Measurements from ENCODE around the gene PLEKHB1. TPM values are rescaled to one million over a fixed set of nuclear protein-coding genes. Genes with fewer than 3 reads are reported as not detected.

Gene PLEKHB1
- polyA plus RNA-seq, 1 donor from 2014 or later = 0.25 TPM

GRCh38 chr11:73648121-73648520 is 1.7 kb downstream of the PLEKHB1 start:
- no peaks in the 10 kb centered on the region for H3K9me2 ChIP-seq (ENCODE audit: insufficient read depth, low read length)
- H3K4me2 ChIP-seq (ENCODE audit: low read length) = no peak overlapping the region

GRCh38 chr11:73648571-73649046 is 2.2 kb downstream of the PLEKHB1 start:
- no peaks in the 10 kb centered on the region for H3K9me2 ChIP-seq (ENCODE audit: insufficient read depth, low read length)
- no peaks in the 10 kb centered on the region for H3K36me3 ChIP-seq (ENCODE audit: insufficient read depth, low read length)
- no peak overlapping the region for H3K27ac ChIP-seq (ENCODE audit: low read length)
- TF ChIP-seq CTCF (IDR thresholded peaks at IDR 0.05; ENCODE audit: poor library complexity, severe bottlenecking) (no peak), EZH2 (IDR thresholded peaks at IDR 0.05; ENCODE audit: borderline replicate concordance, insufficient read depth, low read length, poor library complexity, severe bottlenecking) (no peak), REST (IDR thresholded peaks at IDR 0.05; ENCODE audit: borderline replicate concordance) (no peak), RAD21 (conservative IDR thresholded peaks at IDR 0.05) (no peak), SMC3 (conservative IDR thresholded peaks at IDR 0.05; ENCODE audit: poor library complexity) (no peak), POLR2AphosphoS5 (IDR thresholded peaks at IDR 0.05) (no peak)
- H3K4me2 ChIP-seq (ENCODE audit: low read length) = no peak overlapping the region
- H3K4me3 ChIP-seq (ENCODE audit: low read length) = no peak overlapping the region
- no peaks in the 10 kb centered on the region for H3K79me2 ChIP-seq (replicated peaks; ENCODE audit: insufficient read depth, low read length)
- no peaks in the 10 kb centered on the region for H3K9me3 ChIP-seq (ENCODE audit: low read length)
- no peak overlapping the region for H2AFZ ChIP-seq (ENCODE audit: low read depth, low read length)
- no peaks in the 10 kb centered on the region for H4K20me1 ChIP-seq (ENCODE audit: insufficient read depth)
- no peak overlapping the region for H3K9ac ChIP-seq (ENCODE audit: low read length)
- H3F3A ChIP-seq (ENCODE audit: insufficient read depth, low read length, poor library complexity, severe bottlenecking) = no peaks in the 10 kb centered on the region
- H3K27me3 ChIP-seq (ENCODE audit: insufficient read depth, low read depth, low read length) = no peaks in the 10 kb centered on the region

More at GRCh38 chr11:73648121-73648520, 1.7 kb downstream of the PLEKHB1 start:
- Histone ChIP-seq H3K4me3 (ENCODE audit: low read length) (no peak overlapping the region), H3K79me2 (replicated peaks; ENCODE audit: insufficient read depth, low read length) (no peaks in the 10 kb centered on the region), H3K27ac (ENCODE audit: low read length) (no peak overlapping the region), H3K9me3 (ENCODE audit: low read length) (no peaks in the 10 kb centered on the region), H4K20me1 (ENCODE audit: insufficient read depth) (no peaks in the 10 kb centered on the region), H3F3A (ENCODE audit: insufficient read depth, low read length, poor library complexity, severe bottlenecking) (no peaks in the 10 kb centered on the region), H3K36me3 (ENCODE audit: insufficient read depth, low read length) (no peaks in the 10 kb centered on the region), H2AFZ (ENCODE audit: low read depth, low read length) (no peak overlapping the region), H3K9ac (ENCODE audit: low read length) (no peak overlapping the region), H3K27me3 (ENCODE audit: insufficient read depth, low read depth, low read length) (no peaks in the 10 kb centered on the region)
- TF ChIP-seq REST (IDR thresholded peaks at IDR 0.05; ENCODE audit: borderline replicate concordance) = no peak
- no peak for TF ChIP-seq SMC3 (conservative IDR thresholded peaks at IDR 0.05; ENCODE audit: poor library complexity)
- no peak for TF ChIP-seq MXI1 (conservative IDR thresholded peaks at IDR 0.05; ENCODE audit: poor library complexity, severe bottlenecking)
